ENCODE results near the gene PHYH.
"Not testable (repeated sequence)": the region's sequence is repeated elsewhere in the genome, so short reads cannot be mapped to it uniquely, and the experiment has no call there.

The PHYH gene

GRCh38 chr10:13271552-13272163 lies 28.2 kb downstream of the PHYH start:
- DNase-seq (ENCODE audit: low read depth in 2 of 2), result peak; percentile 32 to 53

GRCh38 chr10:13270877-13271551 lies 28.9 kb downstream of the PHYH start:
- no peak for DNase-seq (ENCODE audit: low read depth in 2 of 2)

- no peak for DNase-seq (ENCODE audit: low read depth in 2 of 2)
Observed at GRCh38 chr10:13268841-13269240, 31.0 kb downstream of the PHYH start.

GRCh38 chr10:13268310-13268709 lies 31.6 kb downstream of the PHYH start:
- no peak for DNase-seq (ENCODE audit: low read depth in 2 of 2)

GRCh38 chr10:13263591-13263990 lies 36.3 kb downstream of the PHYH start:
- no peak for DNase-seq (ENCODE audit: low read depth in 2 of 2)

GRCh38 chr10:13262433-13262832 lies 37.4 kb downstream of the PHYH start:
- no peak for DNase-seq (ENCODE audit: low read depth in 2 of 2)

GRCh38 chr10:13257621-13258140 lies 42.2 kb downstream of the PHYH start:
- no peak for DNase-seq (ENCODE audit: low read depth in 2 of 2)

GRCh38 chr10:13256627-13257026 lies 43.2 kb downstream of the PHYH start:
- no peak for DNase-seq (ENCODE audit: low read depth in 2 of 2)

GRCh38 chr10:13253726-13254125 lies 46.1 kb downstream of the PHYH start:
- DNase-seq (ENCODE audit: low read depth in 2 of 2), result no peak

GRCh38 chr10:13247784-13248183 lies 52.1 kb downstream of the PHYH start:
- no peak for DNase-seq (ENCODE audit: low read depth in 2 of 2)

GRCh38 chr10:13247246-13247645 lies 52.6 kb downstream of the PHYH start:
- no peak for DNase-seq (ENCODE audit: low read depth in 2 of 2)

- DNase-seq (ENCODE audit: low read depth in 2 of 2), result not testable (repeated sequence)
Observed at GRCh38 chr10:13242260-13242659, 57.6 kb downstream of the PHYH start.

- DNase-seq (ENCODE audit: low read depth in 2 of 2), result no peak
Observed at GRCh38 chr10:13241613-13242012, 58.3 kb downstream of the PHYH start.

GRCh38 chr10:13239923-13240322 lies 59.9 kb downstream of the PHYH start:
- no peak for DNase-seq (ENCODE audit: low read depth in 2 of 2)

- DNase-seq (ENCODE audit: low read depth in 2 of 2), result no peak
Observed at GRCh38 chr10:13238271-13239077, 61.4 kb downstream of the PHYH start.

- no peak for DNase-seq (ENCODE audit: low read depth in 2 of 2)
Observed at GRCh38 chr10:13236638-13237037, 63.2 kb downstream of the PHYH start.

- not testable (repeated sequence) for DNase-seq (ENCODE audit: low read depth in 2 of 2)
Observed at GRCh38 chr10:13234736-13235135, 65.1 kb downstream of the PHYH start.

- no peak for DNase-seq (ENCODE audit: low read depth in 2 of 2)
Observed at GRCh38 chr10:13234172-13234571, 65.7 kb downstream of the PHYH start, which contains the start of gene UCMA. Gene UCMA (minus strand): TSS chr10:13234374. CDS start chr10:13234258, 116 bp downstream.

GRCh38 chr10:13233358-13233757 lies 66.5 kb downstream of the PHYH start:
- DNase-seq (ENCODE audit: low read depth in 2 of 2), result no peak

- no peak for DNase-seq (ENCODE audit: low read depth in 2 of 2)
Observed at GRCh38 chr10:13231808-13232207, 68.1 kb downstream of the PHYH start.

- no peak for DNase-seq (ENCODE audit: low read depth in 2 of 2)
Observed at GRCh38 chr10:13231190-13231589, 68.7 kb downstream of the PHYH start.

All from stimulated activated CD4-positive, alpha-beta T cell treated with anti-CD3 and anti-CD28 coated beads, Interleukin-4, amount 100 ng/mL, for 48 hours (primary cell).